22Rv1 (cell line): Measurements from ENCODE around the gene WBP1L.

ENCODE experiments used
- H3K27ac ChIP-seq: fragments of 450-650 bp; 2 replicates; pipeline ENCODE4 v1.5.1; 2017
- CTCF ChIP-seq: fragments of 450-650 bp; IDR thresholded peaks from 2 replicates; pipeline ENCODE4 v1.5.1; 2017; ENCODE audit warnings: mild to moderate bottlenecking
- ZFX ChIP-seq: fragments of 450-650 bp; IDR thresholded peaks from 2 replicates; pipeline ENCODE4 v1.6.1; 2017; ENCODE audit warnings: antibody characterized with exemption, borderline replicate concordance

WBP1L gene

GRCh38 chr10:102723989-102724388, 19.8 kb upstream of the WBP1L start:
- TF ChIP-seq CTCF = no peak
- TF ChIP-seq ZFX = no peak
- H3K27ac ChIP-seq = no peak overlapping the region

- no peak overlapping the region for H3K27ac ChIP-seq
- TF ChIP-seq CTCF = no peak
These were observed 17.5 kb upstream of the WBP1L start for GRCh38 chr10:102726274-102726673.

- TF ChIP-seq CTCF (no peak), ZFX (no peak)
- H3K27ac ChIP-seq = no peak overlapping the region
These were observed 16.5 kb upstream of the WBP1L start for GRCh38 chr10:102727037-102727818.

- H3K27ac ChIP-seq = no peak overlapping the region
These were observed 14.4 kb upstream of the WBP1L start for GRCh38 chr10:102729029-102730026.

GRCh38 chr10:102731222-102731800, 12.4 kb upstream of the WBP1L start:
- H3K27ac ChIP-seq = no peak overlapping the region
- TF ChIP-seq ZFX = no peak
- no peak for TF ChIP-seq CTCF

More at GRCh38 chr10:102729029-102730026, 14.4 kb upstream of the WBP1L start:
- TF ChIP-seq CTCF = peak; percentile 94
- no peak for TF ChIP-seq ZFX

- no peak for TF ChIP-seq ZFX
- no peak for TF ChIP-seq CTCF
- H3K27ac ChIP-seq = no peak overlapping the region
These were observed 11.1 kb upstream of the WBP1L start for GRCh38 chr10:102732661-102733060.
